D721Med (cell line): Measurements from ENCODE around the gene HNF1A.
"Not testable (repeated sequence)": the region's sequence is repeated elsewhere in the genome, so short reads cannot be mapped to it uniquely, and the experiment has no call there.

Experiments used
- DNase-seq: peaks from one replicate; pipeline ENCODE4 v3.0.0; 2011; ENCODE audit warnings: low spot score; ENCODE audit not compliant: insufficient read length
- FAIRE-seq: peaks from 2 replicates; lab custom pipeline; 2011; peaks lifted over from hg19 to GRCh38; lab: Jason Lieb, UNC
- CTCF ChIP-seq: IDR thresholded peaks from 2 replicates; pipeline ENCODE4 v1.5.1; 2012; ENCODE audit warnings: mild to moderate bottlenecking, control low read depth; ENCODE audit not compliant: insufficient read depth; ENCODE audit errors: missing control alignments

HNF1A gene

DNA sequence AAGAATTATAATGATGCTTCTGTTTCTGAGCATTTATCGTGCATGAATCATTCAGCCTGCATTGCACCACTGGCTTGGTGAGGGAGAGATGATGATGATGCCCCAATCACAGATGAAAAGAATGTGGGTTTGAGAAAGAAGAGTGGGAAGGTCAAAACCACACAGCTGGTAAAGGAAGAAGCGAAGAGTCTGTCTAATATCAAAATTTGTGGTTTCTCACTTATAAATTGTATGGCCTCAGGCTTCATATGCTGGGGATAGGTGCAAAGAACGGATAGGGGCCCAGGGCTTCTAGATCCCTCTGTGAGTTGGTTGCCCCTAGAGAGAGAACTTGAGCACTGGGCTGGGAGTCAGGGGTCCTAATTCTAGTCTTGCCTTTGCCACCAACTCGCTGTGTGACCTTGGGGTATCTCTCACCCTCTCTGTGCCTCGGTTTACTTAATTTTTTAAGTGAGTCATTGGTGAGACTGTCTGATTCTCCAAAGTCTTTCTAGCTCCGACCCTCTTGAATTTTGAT is 58.5 kb downstream of the HNF1A start:
- DNase-seq = no peak
- no peak for FAIRE-seq
- no peak for TF ChIP-seq CTCF

DNA sequence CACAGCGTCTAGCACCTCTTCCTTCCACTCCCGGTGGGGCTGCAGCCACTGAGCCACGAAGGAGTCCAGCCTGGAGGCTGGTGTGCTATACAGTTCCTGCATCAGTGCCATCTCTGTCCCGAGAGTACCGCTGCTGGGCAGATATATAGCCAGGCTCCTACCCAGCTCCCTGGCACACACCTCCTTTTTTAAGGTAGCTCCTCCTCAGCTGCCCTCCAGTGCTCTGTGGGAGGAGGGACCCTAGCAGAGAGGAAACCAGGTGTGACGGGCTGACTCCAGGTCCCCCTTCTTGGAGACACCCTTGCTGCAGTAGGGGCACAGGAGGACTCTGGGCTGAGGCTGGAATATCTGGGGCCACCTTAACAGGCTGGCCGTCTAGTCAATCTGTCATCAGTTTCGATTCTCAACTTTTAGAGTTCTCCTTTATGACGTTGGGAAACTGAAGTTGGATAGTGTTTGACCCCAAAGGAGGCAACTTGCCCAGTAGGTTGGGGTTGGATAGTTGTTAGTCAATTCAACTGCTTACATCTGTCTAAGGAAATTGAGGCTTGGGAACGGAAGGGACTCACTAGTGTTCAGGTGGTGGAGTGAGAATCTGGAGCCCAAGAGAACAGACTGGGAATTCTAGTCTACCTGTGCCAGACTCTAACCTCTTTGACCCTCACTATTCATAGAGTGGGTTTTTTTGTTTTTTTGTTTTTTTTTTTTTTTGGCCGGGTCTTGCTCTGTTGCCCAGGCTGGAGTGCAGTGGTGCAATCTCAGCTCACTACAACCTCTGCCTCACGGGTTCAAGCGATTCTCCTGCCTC is 60.7 kb downstream of the HNF1A start, which contains the start of gene OASL:
TSS of gene OASL (minus strand) at position 386 of the 808 bp plus-strand sequence. CDS start at position 111, 275 bp downstream.
- TF ChIP-seq CTCF = no peak
- DNase-seq (no peak), FAIRE-seq (no peak)

DNA sequence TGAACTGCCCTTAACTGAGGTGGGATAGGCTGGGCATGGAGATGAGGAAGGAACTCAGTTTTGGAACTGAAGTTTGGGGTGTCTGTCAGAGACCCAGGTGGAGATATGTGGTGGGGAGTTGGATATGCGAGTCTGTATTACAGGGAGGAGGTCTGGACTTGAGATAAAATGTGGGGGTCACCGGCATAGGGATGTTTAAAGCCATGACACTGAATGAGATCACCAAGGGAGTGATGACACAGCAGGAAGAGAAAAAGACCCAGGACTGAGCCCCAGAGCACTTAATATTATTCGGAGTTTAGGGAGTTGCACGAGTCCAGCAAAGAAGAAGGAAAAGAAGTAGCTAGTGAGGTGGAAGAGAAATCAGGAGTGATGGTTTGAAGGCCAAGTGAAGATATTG is 64.7 kb downstream of the HNF1A start:
- FAIRE-seq (no peak), DNase-seq (no peak)
- no peak for TF ChIP-seq CTCF

GRCh38 chr12:121047400-121047799 is 69.1 kb downstream of the HNF1A start:
- DNase-seq, FAIRE-seq: not testable (repeated sequence)

DNA sequence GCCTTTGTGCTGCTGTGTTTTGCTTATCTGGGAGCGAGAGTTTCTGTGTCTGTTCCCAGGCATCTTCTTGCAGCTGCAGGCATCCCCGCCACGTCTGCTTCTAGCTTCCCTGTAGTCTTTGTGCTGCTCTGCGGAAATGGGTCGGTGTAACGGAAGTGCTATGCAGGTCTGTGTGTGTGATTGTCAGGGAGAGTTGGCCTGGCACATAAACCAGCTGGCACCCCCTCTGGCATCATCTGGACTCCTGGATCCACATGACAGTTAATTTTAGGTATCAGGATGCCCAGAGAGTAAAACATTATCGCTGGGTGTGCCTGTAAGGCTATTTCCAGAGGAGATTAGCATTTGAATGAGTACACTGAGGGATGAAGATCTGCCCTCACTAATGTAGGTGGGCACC is 70.1 kb downstream of the HNF1A start:
- no peak for TF ChIP-seq CTCF
- no peak for FAIRE-seq
- no peak for DNase-seq

DNA sequence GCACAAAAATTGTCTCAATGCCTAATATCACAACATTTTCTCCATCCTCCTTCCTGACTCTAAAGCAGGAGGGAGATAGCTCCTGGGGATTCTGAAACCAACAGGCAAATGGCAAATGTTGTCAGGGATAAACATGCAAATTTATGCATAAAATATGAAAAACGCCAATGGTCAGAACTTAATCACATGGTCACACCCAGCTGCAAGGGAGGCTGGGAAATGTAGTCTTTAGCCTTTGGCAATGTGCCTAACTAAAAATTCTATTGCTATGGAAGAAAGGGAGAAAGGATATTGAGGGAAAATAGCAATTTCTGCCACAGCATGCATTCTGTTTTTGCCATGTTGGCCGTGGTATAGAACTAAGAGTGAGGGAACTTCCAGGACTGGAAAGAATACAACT is 72.4 kb downstream of the HNF1A start:
- TF ChIP-seq CTCF = no peak
- FAIRE-seq (no peak), DNase-seq (no peak)
